ENCODE results near the gene HECW1.

The HECW1 gene

GRCh38 chr7:43363035-43363791 is 250.8 kb downstream of the HECW1 start:
- TF ChIP-seq CEBPB (IDR thresholded peaks at IDR 0.05) (peak; percentile 97), CREB1 (IDR thresholded peaks at IDR 0.05; ENCODE audit: low read depth) (no peak), FOXM1 (IDR thresholded peaks at IDR 0.05; ENCODE audit: borderline replicate concordance, low read depth) (no peak)

- TF ChIP-seq NFIC (IDR thresholded peaks at IDR 0.05) (no peak), EP300 (IDR thresholded peaks at IDR 0.05; ENCODE audit: borderline replicate concordance) (no peak), USF1 (IDR thresholded peaks at IDR 0.05) (no peak), TEAD4 (IDR thresholded peaks at IDR 0.05) (no peak), MAX (IDR thresholded peaks at IDR 0.05) (no peak), FOXM1 (IDR thresholded peaks at IDR 0.05; ENCODE audit: borderline replicate concordance, low read depth) (no peak), CREB1 (IDR thresholded peaks at IDR 0.05; ENCODE audit: low read depth) (no peak), EGR1 (IDR thresholded peaks at IDR 0.05) (no peak), TCF12 (IDR thresholded peaks at IDR 0.05; ENCODE audit: low read depth) (no peak), ZBTB7A (IDR thresholded peaks at IDR 0.05; ENCODE audit: low read depth) (no peak), REST (IDR thresholded peaks at IDR 0.05; ENCODE audit: low read depth) (no peak), TAF1 (IDR thresholded peaks at IDR 0.05; ENCODE audit: low read depth) (no peak), YY1 (IDR thresholded peaks at IDR 0.05; ENCODE audit: low read depth) (no peak), CEBPB (IDR thresholded peaks at IDR 0.05) (no peak)
Observed at GRCh38 chr7:43364391-43364790, 251.9 kb downstream of the HECW1 start.

- TF ChIP-seq MAX (IDR thresholded peaks at IDR 0.05), result no peak
- TF ChIP-seq REST (IDR thresholded peaks at IDR 0.05; ENCODE audit: low read depth), result no peak
- TF ChIP-seq NFIC (IDR thresholded peaks at IDR 0.05), result no peak
- no peak for TF ChIP-seq EGR1 (IDR thresholded peaks at IDR 0.05)
- no peak for TF ChIP-seq ZBTB7A (IDR thresholded peaks at IDR 0.05; ENCODE audit: low read depth)
- no peak for TF ChIP-seq EP300 (IDR thresholded peaks at IDR 0.05; ENCODE audit: borderline replicate concordance)
- TF ChIP-seq RAD21 (IDR thresholded peaks at IDR 0.05; ENCODE audit: low read depth), result no peak
- no peak for TF ChIP-seq TAF1 (IDR thresholded peaks at IDR 0.05; ENCODE audit: low read depth)
- no peak for TF ChIP-seq TEAD4 (IDR thresholded peaks at IDR 0.05)
- TF ChIP-seq CREB1 (IDR thresholded peaks at IDR 0.05; ENCODE audit: low read depth), result no peak
- no peak for TF ChIP-seq CEBPB (IDR thresholded peaks at IDR 0.05)
- TF ChIP-seq USF1 (IDR thresholded peaks at IDR 0.05), result no peak
- no peak for TF ChIP-seq YY1 (IDR thresholded peaks at IDR 0.05; ENCODE audit: low read depth)
- TF ChIP-seq FOXM1 (IDR thresholded peaks at IDR 0.05; ENCODE audit: borderline replicate concordance, low read depth), result no peak
- TF ChIP-seq TCF12 (IDR thresholded peaks at IDR 0.05; ENCODE audit: low read depth), result no peak
Observed at GRCh38 chr7:43372676-43373355, 260.4 kb downstream of the HECW1 start.

- TF ChIP-seq USF1 (IDR thresholded peaks at IDR 0.05) (no peak), EGR1 (IDR thresholded peaks at IDR 0.05) (no peak), TEAD4 (IDR thresholded peaks at IDR 0.05) (no peak), REST (IDR thresholded peaks at IDR 0.05; ENCODE audit: low read depth) (no peak), FOXM1 (IDR thresholded peaks at IDR 0.05; ENCODE audit: borderline replicate concordance, low read depth) (no peak), TCF12 (IDR thresholded peaks at IDR 0.05; ENCODE audit: low read depth) (no peak), TAF1 (IDR thresholded peaks at IDR 0.05; ENCODE audit: low read depth) (no peak), YY1 (IDR thresholded peaks at IDR 0.05; ENCODE audit: low read depth) (no peak), CEBPB (IDR thresholded peaks at IDR 0.05) (no peak)
Observed at GRCh38 chr7:43377196-43377960, 264.9 kb downstream of the HECW1 start.
